GM23338 (cell line): Measurements from ENCODE around the gene NPSR1. TPM values are rescaled to one million over a fixed set of nuclear protein-coding genes. Genes with fewer than 3 reads are reported as not detected.

ENCODE experiments used
- ATAC-seq: fragments of 200-7000 bp; cut with Tn5 transposase; 3 replicates; pipeline ENCODE4 v1.9.1; 2020
- DNase-seq: peaks from one replicate; pipeline ENCODE4 v3.0.0-alpha.2; 2015; ENCODE audit warnings: low spot score
- H2AFZ ChIP-seq: fragments of 200-600 bp; sonication (generic); 2 replicates; pipeline ENCODE4 v1.8.0; 2016; ENCODE audit warnings: antibody characterized with exemption, mild to moderate bottlenecking, moderate library complexity
- H3F3A ChIP-seq: fragments of 200-600 bp; sonication (generic); replicated peaks from 2 replicates; pipeline ENCODE4 v1.8.0; 2017; ENCODE audit warnings: antibody characterized with exemption, mixed run types, low read depth
- H3K27ac ChIP-seq: fragments of 200-600 bp; sonication (generic); 2 replicates; pipeline ENCODE4 v1.6.1; 2016; ENCODE audit warnings: low read depth
- H3K27me3 ChIP-seq: fragments of 200-600 bp; sonication (generic); 2 replicates; pipeline ENCODE4 v1.8.0; 2016; ENCODE audit warnings: mild to moderate bottlenecking, mixed run types, moderate library complexity; ENCODE audit not compliant: insufficient read depth
- H3K36me3 ChIP-seq: fragments of 200-600 bp; sonication (generic); 2 replicates; pipeline ENCODE4 v1.8.0; 2016; ENCODE audit warnings: mild to moderate bottlenecking; ENCODE audit not compliant: insufficient read depth
- H3K4me1 ChIP-seq: fragments of 200-600 bp; sonication (generic); 2 replicates; pipeline ENCODE4 v1.8.0; 2016; ENCODE audit warnings: mild to moderate bottlenecking, moderate library complexity; ENCODE audit not compliant: insufficient read depth
- H3K4me2 ChIP-seq: fragments of 200-600 bp; sonication (generic); 2 replicates; pipeline ENCODE4 v1.7.1; 2017; ENCODE audit warnings: mixed run types
- H3K4me3 ChIP-seq: fragments of 200-600 bp; sonication (generic); 2 replicates; pipeline ENCODE4 v1.6.1; 2016; ENCODE audit warnings: mixed run types
- H3K79me2 ChIP-seq: fragments of 200-600 bp; sonication (generic); replicated peaks from 2 replicates; pipeline ENCODE4 v1.8.0; 2017; ENCODE audit warnings: mild to moderate bottlenecking; ENCODE audit not compliant: insufficient read depth
- H3K9me2 ChIP-seq: fragments of 200-600 bp; sonication (generic); 2 replicates; pipeline ENCODE4 v1.8.0; 2017; ENCODE audit not compliant: insufficient read depth
- H4K20me1 ChIP-seq: fragments of 200-600 bp; sonication (generic); replicated peaks from 2 replicates; pipeline ENCODE4 v1.8.0; 2017; ENCODE audit warnings: mild to moderate bottlenecking; ENCODE audit not compliant: insufficient read depth
- H3K27ac Mint-ChIP-seq: 2 replicates; pipeline ENCODE4 v1.8.0; 2020; ENCODE audit warnings: inconsistent platforms, mild to moderate bottlenecking, moderate library complexity, mixed read lengths
- H3K27me3 Mint-ChIP-seq: 3 replicates; pipeline ENCODE4 v1.8.0; 2022; ENCODE audit warnings: low read depth, mild to moderate bottlenecking, moderate library complexity, mixed read lengths, inconsistent platforms; ENCODE audit not compliant: insufficient read depth, poor library complexity
- H3K36me3 Mint-ChIP-seq: 3 replicates; pipeline ENCODE4 v1.8.0; 2021; ENCODE audit warnings: low read depth, mild to moderate bottlenecking, inconsistent platforms, moderate library complexity, mixed read lengths
- H3K4me1 Mint-ChIP-seq: 3 replicates; pipeline ENCODE4 v1.8.0; 2020; ENCODE audit warnings: mild to moderate bottlenecking, inconsistent platforms, mixed read lengths
- H3K4me3 Mint-ChIP-seq: 3 replicates; pipeline ENCODE4 v1.8.0; 2021; ENCODE audit warnings: moderate library complexity, mild to moderate bottlenecking, inconsistent platforms, mixed read lengths
- H3K9me3 Mint-ChIP-seq: 3 replicates; pipeline ENCODE4 v1.8.0; 2020; ENCODE audit warnings: moderate library complexity, mild to moderate bottlenecking, inconsistent platforms, mixed read lengths
- CREB1 ChIP-seq: fragments of 250-450 bp; sonication (Bioruptor Pico); IDR thresholded peaks from 2 replicates; pipeline ENCODE4 v1.5.0; 2020; ENCODE audit warnings: low read depth, mild to moderate bottlenecking, moderate library complexity
- ETS1 ChIP-seq: IDR thresholded peaks from 2 replicates; pipeline ENCODE4 v1.6.1; 2016; ENCODE audit warnings: antibody characterized with exemption
- EZH2phosphoT487 ChIP-seq: fragments of 200-600 bp; sonication (generic); IDR thresholded peaks from one replicate; pipeline ENCODE4 v1.8.1; 2018; ENCODE audit warnings: antibody characterized with exemption; ENCODE audit not compliant: unreplicated experiment
- REST ChIP-seq: IDR thresholded peaks from one replicate; pipeline ENCODE4 v1.6.1; 2018; ENCODE audit warnings: antibody characterized with exemption; ENCODE audit not compliant: unreplicated experiment
- STAT1 ChIP-seq: IDR thresholded peaks from one replicate; pipeline ENCODE4 v1.6.1; 2016; ENCODE audit warnings: antibody characterized with exemption; ENCODE audit not compliant: unreplicated experiment
- ZNF462 ChIP-seq: fragments of 250-450 bp; sonication (Bioruptor Pico); IDR thresholded peaks from 2 replicates; pipeline ENCODE4 v1.5.0; 2020; ENCODE audit warnings: mild to moderate bottlenecking, moderate library complexity
- polyA plus RNA-seq: library from polyadenylated mRNA; unstranded; fragments of >200 nt; fragmentation: Nextera tagmentation; extraction: Ambion mirVana; gene quantifications from 2 replicates; pipeline ENCODE4 v1.2.1, GENCODE V29; 2016
- total RNA-seq: library from RNA; depleted of rRNA; stranded (reverse); fragments of >200 nt; shearing (Covaris generic); gene quantifications from 2 replicates; pipeline ENCODE4 v1.2.3, GENCODE V29; 2014

The NPSR1 gene
- total and polyA plus RNA-seq, 2 experiments from 2014 or later: not detected

GRCh38 chr7:34687529-34687928 lies 29.5 kb downstream of the NPSR1 start (continued):
- no peak for TF ChIP-seq ZNF462 (CRISPR knock-in tag)
- TF ChIP-seq STAT1: no peak
- TF ChIP-seq CREB1 (CRISPR knock-in tag): no peak
- no peak for TF ChIP-seq REST

- Histone ChIP-seq H3K4me1 (no peaks in the 10 kb centered on the region), H3K27me3 (no peaks in the 10 kb centered on the region), H3K36me3 (no peaks in the 10 kb centered on the region), H2AFZ (no peak overlapping the region), H3K4me2 (no peak overlapping the region), H3K79me2 (no peaks in the 10 kb centered on the region), H3K4me3 (no peak overlapping the region), H4K20me1 (no peaks in the 10 kb centered on the region), H3K27ac (no peak overlapping the region), H3F3A (no peaks in the 10 kb centered on the region), H3K9me2 (no peaks in the 10 kb centered on the region; the same call in 1 of the 2 replicates)
- ATAC-seq (no peak), DNase-seq (no peak)
- Mint-ChIP-seq H3K27ac (no peak overlapping the region), H3K27me3 (no peaks in the 10 kb centered on the region), H3K36me3 (peaks cover 16% of the 10 kb centered on the region), H3K4me1 (no peaks in the 10 kb centered on the region), H3K4me3 (no peak overlapping the region), H3K9me3 (peaks cover 48% of the 10 kb centered on the region)
- no peak for TF ChIP-seq ETS1
- TF ChIP-seq EZH2phosphoT487: no peak
Observed at GRCh38 chr7:34696415-34696814, 38.4 kb downstream of the NPSR1 start.
